Brain microvascular endothelial cell (primary cell): ENCODE results near the gene SCN4B.

Source experiments
- DNase-seq: peaks from one replicate; pipeline ENCODE4 v3.0.0-alpha.2; 2020
- H3K27ac ChIP-seq: fragments of 250-450 bp; sonication (Bioruptor Pico); 2 replicates; pipeline ENCODE4 v1.5.1; 2020; ENCODE audit warnings: mild to moderate bottlenecking, moderate library complexity
- H3K27me3 ChIP-seq: fragments of 250-450 bp; sonication (Bioruptor Pico); replicated peaks from 2 replicates; pipeline ENCODE4 v1.5.1; 2020; ENCODE audit warnings: mild to moderate bottlenecking
- H3K36me3 ChIP-seq: fragments of 250-450 bp; sonication (Bioruptor Pico); replicated peaks from 2 replicates; pipeline ENCODE4 v1.5.1; 2020; ENCODE audit warnings: mild to moderate bottlenecking
- H3K4me3 ChIP-seq: 2 replicates; pipeline ENCODE4 v1.5.1; 2011; ENCODE audit warnings: low read depth, mild to moderate bottlenecking, control low read depth, low read length, moderate library complexity
- CTCF ChIP-seq: IDR thresholded peaks from 2 replicates; pipeline ENCODE4 v1.5.1; 2011; ENCODE audit warnings: low read depth, mild to moderate bottlenecking, moderate library complexity, low read length, control low read depth, inconsistent platforms; ENCODE audit errors: missing control alignments
- in situ Hi-C: cut with HindIII; loops from 2 replicates; pipeline ENCODE4 v1.10.0; 2017; ENCODE audit warnings: low sequenced_read_pairs, low pct_ligation_motif_present

SCN4B gene

DNA sequence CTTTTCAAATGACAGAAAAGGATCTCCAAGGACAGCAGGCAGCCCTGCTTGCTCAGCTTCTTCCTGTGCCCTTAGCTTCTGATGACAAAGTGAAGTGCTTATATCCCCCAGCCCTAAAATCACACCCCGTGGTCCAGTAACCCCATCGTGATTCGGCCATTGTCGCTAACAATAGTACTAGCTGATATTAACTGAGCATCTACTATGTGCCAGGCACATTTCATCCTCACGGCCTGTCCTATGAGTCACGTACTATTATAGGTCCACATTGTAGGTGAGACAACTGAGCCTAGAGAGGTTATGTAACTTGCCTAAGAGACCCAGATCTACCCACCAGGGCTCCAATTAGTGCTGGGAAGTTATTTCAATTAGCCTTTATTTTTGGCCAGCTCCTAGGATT, 6.1 kb downstream of the SCN4B start:
- TF ChIP-seq CTCF: no peak
- H3K36me3 ChIP-seq: no peaks in the 10 kb centered on the region
- no peak overlapping the region for H3K27ac ChIP-seq
- no peak overlapping the region for H3K4me3 ChIP-seq
- in situ Hi-C loops: no loop called here
- DNase-seq: no peak
- H3K27me3 ChIP-seq: peaks cover 33% of the 10 kb centered on the region

DNA sequence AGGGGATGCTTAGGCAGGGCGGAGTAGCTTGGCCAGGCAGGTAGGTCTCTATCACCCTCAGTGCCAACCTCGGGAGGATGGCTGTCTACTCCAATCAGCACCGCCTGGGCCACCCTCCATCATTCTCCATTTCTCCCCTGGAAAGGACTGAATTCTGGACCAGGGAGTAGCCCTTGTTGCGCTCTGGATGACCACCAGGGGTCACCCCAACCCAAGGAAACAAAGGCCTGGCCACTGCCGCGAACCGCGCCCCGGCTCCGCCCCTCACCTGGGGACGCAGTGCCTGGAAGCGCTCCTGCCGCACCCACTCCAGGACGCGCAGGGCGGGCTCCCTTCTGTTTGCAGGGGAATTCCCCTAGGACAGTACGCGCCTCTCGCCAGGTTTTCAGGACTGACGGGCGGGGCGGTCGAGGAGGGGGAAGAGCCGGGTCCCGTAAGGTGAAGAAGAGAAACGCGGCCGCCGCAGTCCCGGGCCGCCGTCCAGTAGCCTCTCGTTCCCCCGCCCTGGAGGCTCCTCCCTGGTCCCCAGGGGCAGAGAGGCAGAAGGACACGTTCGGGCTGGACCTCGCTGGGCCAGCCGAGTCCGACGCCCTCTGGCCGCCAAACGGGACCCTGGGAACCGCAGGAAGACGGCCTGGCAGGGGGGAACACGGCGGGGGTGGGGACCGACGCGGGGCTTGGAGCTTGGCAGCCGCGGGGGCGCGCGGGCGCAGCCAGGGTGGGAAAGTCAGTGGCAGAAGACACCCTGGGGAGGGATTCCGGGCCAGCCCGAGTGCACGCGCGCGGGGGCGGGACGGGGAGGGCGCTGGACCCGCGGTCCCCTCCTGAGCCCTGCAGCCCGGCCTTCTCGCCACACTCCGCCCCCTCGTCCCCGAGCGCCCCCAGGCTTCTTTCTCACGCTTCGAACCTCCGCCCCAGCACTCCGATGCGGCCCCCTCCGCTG, 7.1 kb downstream of the SCN4B start:
- H3K36me3 ChIP-seq: no peaks in the 10 kb centered on the region
- H3K27ac ChIP-seq: no peak overlapping the region
- peak overlapping the region; percentile 53 for H3K4me3 ChIP-seq
- TF ChIP-seq CTCF: peak; percentile 93
- DNase-seq: peak; percentile 52
- in situ Hi-C loops: no loop called here
- peaks cover 27% of the 10 kb centered on the region for H3K27me3 ChIP-seq

DNA sequence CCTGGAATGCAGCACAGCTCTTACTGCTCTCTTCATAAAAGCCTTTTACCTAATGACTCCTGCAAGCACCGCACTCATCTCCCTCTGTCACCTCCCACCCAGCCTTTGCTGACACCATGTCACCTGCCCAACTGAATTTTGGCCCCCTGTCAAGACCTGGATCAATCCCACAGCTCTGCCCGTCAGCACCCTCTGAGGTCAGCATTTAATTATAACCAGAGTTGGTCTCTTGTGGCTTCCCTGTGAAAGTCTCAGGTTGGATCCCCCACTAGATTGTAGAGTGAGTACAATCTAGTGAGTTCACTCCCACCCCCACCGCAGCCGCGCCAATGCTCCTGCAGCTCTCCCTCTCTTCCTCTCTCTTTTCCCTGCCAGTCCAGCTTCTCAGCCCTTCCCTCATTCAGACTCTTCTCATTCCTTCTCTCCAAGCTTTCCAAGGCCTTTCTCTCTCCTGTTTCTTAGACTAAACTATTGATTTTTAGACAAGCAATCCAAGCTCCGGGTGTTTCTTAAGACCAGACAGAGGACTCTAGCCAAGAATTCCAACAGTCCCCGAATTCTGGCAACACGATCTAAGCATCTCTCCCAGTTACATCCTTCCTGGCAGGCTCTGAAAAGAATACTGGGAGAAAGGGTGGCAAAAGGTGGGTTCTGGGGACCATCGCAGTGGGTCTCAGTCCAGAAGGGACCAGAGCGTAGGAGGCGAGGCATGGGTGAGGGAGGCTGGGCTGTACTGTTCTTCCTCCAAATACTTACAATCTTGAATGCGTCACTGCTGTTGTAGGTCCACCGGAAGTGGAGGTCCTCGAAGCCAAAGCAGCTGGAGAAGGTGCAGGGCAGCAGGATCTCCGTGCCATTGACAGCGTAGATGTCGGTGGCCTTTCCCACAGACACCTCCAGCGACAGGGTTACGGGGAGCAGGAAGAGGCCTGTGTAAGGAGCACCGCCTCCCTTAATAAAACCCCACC, 8.0 kb downstream of the SCN4B start:
- no peaks in the 10 kb centered on the region for H3K36me3 ChIP-seq
- peaks cover 22% of the 10 kb centered on the region for H3K27me3 ChIP-seq
- H3K4me3 ChIP-seq: no peak overlapping the region
- in situ Hi-C loops: no loop called here
- no peak for DNase-seq
- no peak overlapping the region for H3K27ac ChIP-seq
- TF ChIP-seq CTCF: no peak

- H3K27ac ChIP-seq: no peak overlapping the region
- DNase-seq: no peak
- H3K4me3 ChIP-seq: no peak overlapping the region
- H3K36me3 ChIP-seq: no peaks in the 10 kb centered on the region
- in situ Hi-C loops: no loop called here
- H3K27me3 ChIP-seq: peaks cover 19% of the 10 kb centered on the region
- no peak for TF ChIP-seq CTCF
Observed at GRCh38 chr11:118143661-118144185, 8.9 kb downstream of the SCN4B start.

DNA sequence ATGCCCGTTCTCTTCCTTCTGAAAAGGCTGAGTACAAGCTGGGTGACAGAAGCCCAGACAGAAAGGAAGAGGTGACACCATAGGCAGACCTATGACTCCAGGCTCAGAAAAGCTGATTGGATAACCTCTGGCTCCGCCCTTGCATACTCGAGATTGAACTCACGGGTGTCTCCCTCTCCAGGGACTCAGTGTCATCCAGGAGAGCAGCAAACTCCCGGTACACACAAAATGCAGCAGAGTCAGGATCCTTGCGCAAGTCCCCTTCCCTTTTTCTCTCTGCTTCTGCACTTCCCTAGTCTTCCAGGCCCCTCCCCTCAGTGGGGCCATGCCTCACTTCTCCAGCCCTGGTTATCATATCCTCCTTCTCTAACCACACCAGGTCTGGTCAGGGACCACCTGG, 9.8 kb downstream of the SCN4B start:
- Histone ChIP-seq H3K27me3 (peaks cover 10% of the 10 kb centered on the region), H3K4me3 (no peak overlapping the region), H3K27ac (no peak overlapping the region), H3K36me3 (no peaks in the 10 kb centered on the region)
- in situ Hi-C loops: no loop called here
- TF ChIP-seq CTCF: no peak
- no peak for DNase-seq
